HepG2 (cell line): ENCODE measurements around the gene GADL1. TPM values are rescaled to one million over a fixed set of nuclear protein-coding genes. Genes with fewer than 3 reads are reported as not detected.

Experiments
- ATAC-seq: fragments of 200-7000 bp; cut with Tn5 transposase; 3 replicates; pipeline ENCODE4 v1.9.1; 2020; ENCODE audit warnings: mild to moderate bottlenecking, moderate library complexity
- BruUV-seq: library from RNA; stranded (reverse); fragments of 400-500 nt; replicated peaks from 2 replicates; lab custom pipeline; 2021; lab: Mats Ljungman, UMichigan
- CTCF ChIA-PET: fragments of 300-600 bp; formaldehyde crosslinking; extraction: SDS; loops from one replicate; lab custom pipeline; 2021; ENCODE audit warnings: low total read pairs, inconsistent platforms, low intra/inter-chr PET ratio; lab: Yijun Ruan, JAX
- POLR2A ChIA-PET: fragments of 350-600 bp; sonication (Branson Sonifier 250); formaldehyde crosslinking; loops from one replicate; lab custom pipeline; 2020; ENCODE audit warnings: antibody characterized with exemption, inconsistent platforms; lab: Yijun Ruan, JAX
- DNase-seq: peaks from one replicate; pipeline ENCODE4 v3.0.0-alpha.2; 2015; ENCODE audit warnings: low spot score
- FAIRE-seq: peaks from 3 replicates; lab custom pipeline; 2011; peaks lifted over from hg19 to GRCh38; lab: Jason Lieb, UNC
- H2AFZ ChIP-seq: one replicate; pipeline ENCODE4 v1.6.1; 2011; ENCODE audit warnings: low read length, inconsistent platforms
- H3K27ac ChIP-seq: fragments of 300-600 bp; 3 replicates; pipeline ENCODE4 v1.8.0; 2011; ENCODE audit warnings: mixed run types, mild to moderate bottlenecking, mixed read lengths, low read length, inconsistent platforms; ENCODE audit not compliant: insufficient read depth; ENCODE audit errors: extremely low read length
- H3K27me3 ChIP-seq, 2 experiments: fragments of 200-600 bp in 1 of 2; 2 replicates in 1 of 2; 3 replicates in 1 of 2; pipeline versions ENCODE4 v1.6.0 to v1.8.0; 2011; ENCODE audit warnings: low read length in 2 of 2, mild to moderate bottlenecking in 2 of 2, moderate library complexity in 2 of 2, inconsistent platforms in 1 of 2; ENCODE audit not compliant: insufficient read depth in 2 of 2, control insufficient read depth in 1 of 2
- H3K36me3 ChIP-seq, 2 experiments: fragments of 200-600 bp in 1 of 2; replicated peaks in 1 of 2; 2 replicates in 1 of 2; 3 replicates in 1 of 2; pipeline versions ENCODE4 v1.5.1 to v1.8.0; 2011; ENCODE audit warnings: low read length in 2 of 2, inconsistent platforms in 1 of 2; ENCODE audit not compliant: insufficient read depth in 2 of 2, control insufficient read depth in 1 of 2
- H3K4me1 ChIP-seq: 2 replicates; pipeline ENCODE4 v1.5.1; 2012; ENCODE audit warnings: low read length, inconsistent platforms; ENCODE audit not compliant: insufficient read depth
- H3K4me2 ChIP-seq: 2 replicates; pipeline ENCODE4 v1.6.0; 2011; ENCODE audit warnings: low read depth, low read length, inconsistent platforms
- H3K4me3 ChIP-seq, 3 experiments: fragments of 200-600 bp in 1 of 3; sonication (generic), shearing (Covaris generic) in 1 of 3; replicated peaks in 1 of 3; 2 replicates each; pipeline ENCODE4 v1.5.1; 2011 to 2016; ENCODE audit warnings: low read length in 3 of 3, inconsistent platforms in 2 of 3, low read depth in 2 of 3, mild to moderate bottlenecking in 2 of 3, control low read depth in 1 of 3, mixed read lengths in 1 of 3; ENCODE audit not compliant: insufficient read depth in 1 of 3
- H3K79me2 ChIP-seq: one replicate; pipeline ENCODE4 v1.6.1; 2011; ENCODE audit warnings: low read length, inconsistent platforms; ENCODE audit not compliant: insufficient read depth
- H3K9ac ChIP-seq: 2 replicates; pipeline ENCODE4 v1.6.0; 2011; ENCODE audit warnings: mild to moderate bottlenecking, low read depth, low read length, inconsistent platforms; ENCODE audit not compliant: insufficient read depth
- H3K9me3 ChIP-seq: 2 replicates; pipeline ENCODE4 v1.5.1; 2012; ENCODE audit warnings: mild to moderate bottlenecking, low read length
- H4K20me1 ChIP-seq: 2 replicates; pipeline ENCODE4 v1.6.0; 2011; ENCODE audit warnings: inconsistent platforms, mild to moderate bottlenecking, low read length, moderate library complexity; ENCODE audit not compliant: insufficient read depth
- ELF4 ChIP-seq: sonication (generic); formaldehyde crosslinking; IDR thresholded peaks from 2 replicates; pipeline ENCODE4 v1.5.0; 2020; ENCODE audit warnings: missing genetic modification reagents, mild to moderate bottlenecking, moderate library complexity, borderline replicate concordance
- KLF6 ChIP-seq: IDR thresholded peaks from 2 replicates; pipeline ENCODE4 v1.8.0; 2016; ENCODE audit warnings: missing biosample characterization, missing genetic modification reagents
- MXI1 ChIP-seq: IDR thresholded peaks from 3 replicates; pipeline ENCODE4 v1.6.1; 2012; ENCODE audit warnings: low read depth, low read length, inconsistent platforms, borderline replicate concordance
- PAF1 ChIP-seq: IDR thresholded peaks from 2 replicates; pipeline ENCODE4 v1.6.1; 2016; ENCODE audit warnings: missing genetic modification reagents, missing compliant biosample characterization
- PCBP1 ChIP-seq: fragments of 200-400 bp; formaldehyde crosslinking; IDR thresholded peaks from 2 replicates; pipeline ENCODE4 v1.6.1; 2017; ENCODE audit warnings: mild to moderate bottlenecking, low read depth, low read length, borderline replicate concordance
- POLR2A ChIP-seq, 2 experiments: IDR thresholded peaks; 2 replicates each; pipeline ENCODE4 v1.6.1; 2011; ENCODE audit warnings: low read depth in 2 of 2, low read length in 2 of 2, mild to moderate bottlenecking in 1 of 2, moderate library complexity in 1 of 2; ENCODE audit not compliant: insufficient read depth in 1 of 2
- POLR2G ChIP-seq: fragments of 200-400 bp; formaldehyde crosslinking; IDR thresholded peaks from 2 replicates; pipeline ENCODE4 v1.6.1; 2018; ENCODE audit warnings: mild to moderate bottlenecking, low read depth, low read length, moderate library complexity
- RBM22 ChIP-seq: fragments of 200-400 bp; formaldehyde crosslinking; optimal IDR thresholded peaks from 2 replicates; pipeline ENCODE3; 2017; ENCODE audit warnings: mild to moderate bottlenecking, low read length, moderate library complexity
- REXO4 ChIP-seq: sonication (generic); formaldehyde crosslinking; IDR thresholded peaks from 2 replicates; pipeline ENCODE4 v1.8.0; 2022; ENCODE audit warnings: missing genetic modification reagents, mild to moderate bottlenecking, borderline replicate concordance
- RXRB ChIP-seq: IDR thresholded peaks from 2 replicates; pipeline ENCODE4 v1.6.1; 2016; ENCODE audit warnings: borderline replicate concordance, missing genetic modification reagents, missing compliant biosample characterization
- TRIM24 ChIP-seq: sonication (generic); formaldehyde crosslinking; IDR thresholded peaks from 2 replicates; pipeline ENCODE4 v1.8.0; 2022; ENCODE audit warnings: mild to moderate bottlenecking, missing genetic modification reagents
- ZBTB8A ChIP-seq: sonication (generic); formaldehyde crosslinking; IDR thresholded peaks from 2 replicates; pipeline ENCODE4 v1.4.0; 2020; ENCODE audit warnings: mild to moderate bottlenecking, low read depth, missing genetic modification reagents, borderline replicate concordance
- WGBS: methylation state at CpG from one replicate; pipeline ENCODE4 v1.1.6; 2017; ENCODE audit warnings: low lambda C conversion rate; 5-methylcytosine and 5-hydroxymethylcytosine counted together
- in situ Hi-C: cut with HindIII; loops from 2 replicates; pipeline ENCODE4 v1.10.0; 2017; ENCODE audit warnings: low pct_unique_long_range_greater_than_20kb; ENCODE audit not compliant: extremely low pct_ligation_motif_present
- intact Hi-C: fragments of 100-400 bp; cut with micrococcal nuclease; formaldehyde crosslinking; loops from one replicate; pipeline ENCODE4 v1.10.0; 2022; ENCODE audit not compliant: unreplicated experiment
- polyA plus RNA-seq, 8 experiments: library from polyadenylated mRNA; depleted of rRNA in 3 of 8; stranded (reverse) in 7 of 8; unstranded in 1 of 8; fragments of >200 nt; fragmentation: Illumina TruSeq in 4 of 8; extraction: Trizol in 4 of 8; gene quantifications; 2 replicates each; pipeline versions ENCODE4 v1.2.1 to v1.2.3, GENCODE V29; 2011 to 2016; ENCODE audit warnings: low read depth in 4 of 8, missing spikeins in 1 of 8, mixed read lengths in 1 of 8; ENCODE audit not compliant: insufficient read depth in 1 of 8
- total RNA-seq, 5 experiments: library from RNA; depleted of rRNA; stranded (reverse); fragments of >200 nt; fragmentation: Illumina TruSeq; extraction: Trizol; gene quantifications; 2 replicates each; pipeline ENCODE4 v1.2.3, GENCODE V29; 2016; ENCODE audit warnings: low read depth in 1 of 5

GADL1 gene
- total and polyA plus RNA-seq, 2 of the 13 experiments (the other 11 are each of a cell fraction or from before 2014, with no cell fraction given), result not detected

GRCh38 chr3:30694148-30694547, 200.3 kb downstream of the GADL1 start:
- Histone ChIP-seq H3K9ac (no peak overlapping the region), H3K36me3 (peaks cover 23 to 68% of the 10 kb centered on the region in 2 experiments), H3K27me3 (no peaks in the 10 kb centered on the region), H4K20me1 (peaks cover 37% of the 10 kb centered on the region), H3K27ac (no peak overlapping the region), H3K79me2 (no peaks in the 10 kb centered on the region), H3K4me1 (peaks cover 43% of the 10 kb centered on the region), H2AFZ (no peak overlapping the region), H3K4me3 (no peak overlapping the region), H3K4me2 (no peak overlapping the region)
- ATAC-seq (no peak), DNase-seq (no peak), FAIRE-seq (no peak)
- 98% methylated on average over 3 of the region's 3 CpGs for WGBS
- in situ Hi-C loops (no loop called here), intact Hi-C loops (loop anchor here (5.0 to 10.0 kb wide), 2 partner anchors 199 to 582 kb away; no protein-coding TSS in a partner anchor)
- ChIA-PET POLR2A (interaction anchor here (1.0 to 2.5 kb wide), 3 partner anchors 27 to 435 kb away, joined by 3 to 8 read pairs (median 4); partner anchors contain the start of gene TGFBR2), CTCF (interaction anchor here (1.7 kb wide), 1 partner anchor 652 kb away, joined by 8 read pairs; no protein-coding TSS in a partner anchor)
- no TSS peak for BruUV-seq
- TF ChIP-seq POLR2G (0 out of 2 replicates have a peak, but pooled peaks have one; percentile 13), KLF6 (no peak), REXO4 (CRISPR knock-in tag) (no peak), PCBP1 (no peak), TRIM24 (CRISPR knock-in tag) (no peak), RBM22 (peak; percentile 91), ELF4 (CRISPR knock-in tag) (no peak), RXRB (CRISPR knock-in tag) (no peak), ZBTB8A (no peak), POLR2A (IDR thresholded peaks at IDR 0.05; ENCODE audit: insufficient read depth in 1 of 2, low read depth in 2 of 2, low read length in 2 of 2) (0 out of 4 replicates have a peak, but pooled peaks of 1 of the 2 experiments have one; percentile 29), PAF1 (CRISPR knock-in tag) (0 out of 2 replicates have a peak, but pooled peaks have one; percentile 13), MXI1 (no peak)
- TF ChIP-seq, all 625 proteins: peak for 4
- no peaks in the 10 kb centered on the region for H3K9me3 ChIP-seq
